ENCODE data around the gene ZNF296. TPM values are rescaled to one million over a fixed set of nuclear protein-coding genes. Genes with fewer than 3 reads are reported as not detected.

ZNF296 gene
- total RNA-seq, 1 experiment from 2014 or later: not detected

- Histone ChIP-seq H3K4me3 (no peak overlapping the region), H3K27me3 (no peaks in the 10 kb centered on the region), H3K36me3 (no peaks in the 10 kb centered on the region), H3K9me3 (no peaks in the 10 kb centered on the region)
- DNase-seq: no peak
Observed at GRCh38 chr19:45021971-45022370, 54.3 kb downstream of the ZNF296 start.

Other genes starting within 250 kb of the ZNF296 start
- gene NECTIN2, start 230.2 kb downstream of the ZNF296 start, total RNA-seq (2014; rRNA removed; shearing (Covaris generic); ENCODE audit: low replicate concordance): 23.6 and 38.2 TPM in 2 replicates
- 265 and 461 TPM in 2 replicates for gene TOMM40, start 185.2 kb downstream of the ZNF296 start, total RNA-seq (2014; rRNA removed; shearing (Covaris generic); ENCODE audit: low replicate concordance)
- 0.67 and 3.2 TPM in 2 replicates for gene APOE, start 170.7 kb downstream of the ZNF296 start, total RNA-seq (2014; rRNA removed; shearing (Covaris generic); ENCODE audit: low replicate concordance)
- gene APOC1, start 161.9 kb downstream of the ZNF296 start, total RNA-seq (2014; rRNA removed; shearing (Covaris generic); ENCODE audit: low replicate concordance): not detected in 2 replicates
- not detected in 2 replicates for gene APOC4, start 134.2 kb downstream of the ZNF296 start, total RNA-seq (2014; rRNA removed; shearing (Covaris generic); ENCODE audit: low replicate concordance)
- not detected in 2 replicates for gene APOC2, start 130.4 kb downstream of the ZNF296 start, total RNA-seq (2014; rRNA removed; shearing (Covaris generic); ENCODE audit: low replicate concordance)
- 5.2 and 14.0 TPM in 2 replicates for gene CLPTM1, start 121.1 kb downstream of the ZNF296 start, total RNA-seq (2014; rRNA removed; shearing (Covaris generic); ENCODE audit: low replicate concordance)
- gene RELB, start 75.0 kb downstream of the ZNF296 start, total RNA-seq (2014; rRNA removed; shearing (Covaris generic); ENCODE audit: low replicate concordance): 8.5 and 16.8 TPM in 2 replicates
- 22.7 and 25.1 TPM in 2 replicates for gene CLASRP, start 37.4 kb downstream of the ZNF296 start, total RNA-seq (2014; rRNA removed; shearing (Covaris generic); ENCODE audit: low replicate concordance)
- gene GEMIN7, start 2.8 kb upstream of the ZNF296 start, total RNA-seq (2014; rRNA removed; shearing (Covaris generic); ENCODE audit: low replicate concordance): 28.2 and 73.6 TPM in 2 replicates
- gene PPP1R37, start 16.7 kb upstream of the ZNF296 start, total RNA-seq (2014; rRNA removed; shearing (Covaris generic); ENCODE audit: low replicate concordance): 18.1 and 33.1 TPM in 2 replicates
- 0.91 TPM in 1 of 2 replicates, not detected in the other for gene NKPD1, start 84.5 kb upstream of the ZNF296 start, total RNA-seq (2014; rRNA removed; shearing (Covaris generic); ENCODE audit: low replicate concordance)
- 9.5 and 28.6 TPM in 2 replicates for gene TRAPPC6A, start 101.8 kb upstream of the ZNF296 start, total RNA-seq (2014; rRNA removed; shearing (Covaris generic); ENCODE audit: low replicate concordance)
- gene BLOC1S3, start 102.3 kb upstream of the ZNF296 start, total RNA-seq (2014; rRNA removed; shearing (Covaris generic); ENCODE audit: low replicate concordance): 1.9 and 22.6 TPM in 2 replicates
- gene EXOC3L2, start 168.9 kb upstream of the ZNF296 start, total RNA-seq (2014; rRNA removed; shearing (Covaris generic); ENCODE audit: low replicate concordance): not detected in 2 replicates
- gene MARK4, start 174.8 kb upstream of the ZNF296 start, total RNA-seq (2014; rRNA removed; shearing (Covaris generic); ENCODE audit: low replicate concordance): 10.1 and 12.0 TPM in 2 replicates
- not detected in 2 replicates for gene CKM, start 246.4 kb upstream of the ZNF296 start, total RNA-seq (2014; rRNA removed; shearing (Covaris generic); ENCODE audit: low replicate concordance)